GM18508 (cell line): ENCODE data around the gene SUPT20HL2.
"Not testable (repeated sequence)": the region's sequence is repeated elsewhere in the genome, so short reads cannot be mapped to it uniquely, and the experiment has no call there.

Experiments used
- ATAC-seq: cut with Tn5 transposase; IDR thresholded peaks from one replicate; pipeline ENCODE4 v1.9.1; 2021; ENCODE audit warnings: moderate number of reproducible peaks; ENCODE audit not compliant: insufficient read depth, unreplicated experiment

SUPT20HL2 gene

DNA sequence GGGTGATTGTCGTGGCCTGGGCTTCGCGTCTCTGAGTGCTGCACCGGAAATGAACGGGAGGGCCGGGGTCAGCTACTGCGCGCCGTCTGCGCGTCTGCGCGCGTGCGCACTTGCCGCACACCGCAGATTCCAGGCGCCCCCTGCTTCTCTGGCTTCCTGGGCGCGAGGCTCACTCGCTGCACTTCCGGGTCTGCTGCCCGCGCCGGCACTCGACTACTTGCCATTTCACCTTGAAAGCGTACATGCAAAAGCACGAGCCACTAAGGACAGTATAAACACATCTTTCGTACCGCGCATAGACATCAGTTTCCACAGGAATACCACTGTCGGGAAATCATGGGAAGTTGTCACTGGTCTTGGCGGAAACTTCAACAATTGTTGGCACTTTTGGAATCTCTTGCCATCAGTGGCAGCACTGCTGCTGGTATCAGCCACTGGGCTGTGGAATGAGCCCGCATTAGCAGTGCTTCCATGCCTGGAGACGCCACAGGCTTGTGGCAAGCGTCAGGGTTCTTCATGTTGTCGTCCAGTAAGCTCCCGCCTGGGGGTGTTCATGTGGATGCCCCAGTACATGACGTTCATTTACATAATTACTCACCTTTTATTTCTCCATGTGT lies at the start of gene SUPT20HL2:
TSS of gene SUPT20HL2 (minus strand) at position 51 of the 617 bp plus-strand sequence. CDS start 754 bp downstream, outside the sequence.
- no peak for ATAC-seq

DNA sequence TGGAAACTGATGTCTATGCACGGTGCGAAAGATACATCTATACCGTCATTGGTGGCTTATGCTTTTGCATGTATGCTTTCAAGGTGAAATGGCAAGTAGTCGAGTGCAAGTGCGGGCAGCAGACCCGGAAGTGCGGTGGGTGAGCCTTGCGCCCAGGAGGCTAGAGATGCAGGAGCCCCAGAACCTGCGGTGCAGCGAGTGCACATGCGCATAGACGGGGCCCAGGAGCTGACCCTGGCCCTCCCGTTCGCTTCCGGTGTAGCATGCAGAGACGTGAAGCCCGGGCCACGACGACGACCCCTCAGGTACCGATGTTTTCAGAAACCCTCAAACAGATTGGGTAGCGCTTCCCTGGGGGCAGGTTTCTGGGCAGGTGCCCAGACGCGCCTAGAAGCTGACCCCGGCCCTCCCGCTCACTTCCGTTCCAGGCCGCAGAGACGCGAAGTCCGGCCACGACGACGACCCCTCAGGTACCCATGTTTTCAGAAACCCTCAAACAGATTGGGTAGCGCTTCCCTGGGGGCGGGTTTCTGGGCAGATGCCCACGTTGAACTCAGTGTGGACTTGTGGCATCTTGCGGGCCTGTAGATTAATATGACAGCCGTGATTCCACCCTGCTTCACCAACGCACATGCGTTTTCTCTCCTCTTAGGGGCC lies 48.3 kb upstream of the SUPT20HL2 start:
- ATAC-seq: not testable (repeated sequence)

DNA sequence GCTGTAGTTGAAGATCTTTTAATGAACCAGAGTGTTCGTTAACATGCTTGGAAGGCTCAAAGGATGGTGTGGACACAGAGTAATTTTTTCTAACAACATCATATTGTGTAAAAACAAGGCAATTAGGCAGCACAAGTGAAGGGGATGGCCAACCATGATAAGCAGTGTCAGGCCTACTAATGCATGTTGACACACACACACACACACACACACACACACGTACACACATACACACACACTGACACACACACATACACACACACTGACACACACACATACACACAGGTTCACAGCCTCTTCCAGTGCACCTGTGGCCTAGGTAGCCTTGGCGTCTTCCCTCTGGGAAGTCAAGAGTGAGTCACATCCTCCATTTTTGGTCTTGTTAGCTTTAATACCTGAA lies 46.4 kb upstream of the SUPT20HL2 start, which contains the start of gene SUPT20HL1:
TSS of gene SUPT20HL1 (plus strand) at position 368 of the 400 bp plus-strand sequence. CDS start 2,122 bp downstream, outside the sequence.
- ATAC-seq: no peak

DNA sequence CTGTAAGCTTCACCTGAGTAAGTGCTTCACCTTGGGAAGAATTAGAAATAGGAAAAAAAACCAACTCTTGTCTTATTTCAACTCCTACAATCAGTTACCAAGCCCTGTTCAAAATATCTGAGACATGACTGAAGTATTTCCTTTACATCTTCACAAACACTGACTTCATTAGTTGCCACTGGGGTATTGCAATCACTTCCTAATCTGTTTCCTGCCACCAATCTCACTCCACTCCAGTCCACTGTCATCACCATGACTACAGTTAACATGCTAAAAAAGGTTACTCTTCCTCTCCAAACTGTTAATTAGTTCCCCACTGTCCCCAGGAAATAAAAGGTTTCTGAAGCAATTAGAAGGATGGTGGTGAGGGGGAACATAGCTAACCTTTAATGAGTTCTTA lies 43.2 kb upstream of the SUPT20HL2 start:
- no peak for ATAC-seq

DNA sequence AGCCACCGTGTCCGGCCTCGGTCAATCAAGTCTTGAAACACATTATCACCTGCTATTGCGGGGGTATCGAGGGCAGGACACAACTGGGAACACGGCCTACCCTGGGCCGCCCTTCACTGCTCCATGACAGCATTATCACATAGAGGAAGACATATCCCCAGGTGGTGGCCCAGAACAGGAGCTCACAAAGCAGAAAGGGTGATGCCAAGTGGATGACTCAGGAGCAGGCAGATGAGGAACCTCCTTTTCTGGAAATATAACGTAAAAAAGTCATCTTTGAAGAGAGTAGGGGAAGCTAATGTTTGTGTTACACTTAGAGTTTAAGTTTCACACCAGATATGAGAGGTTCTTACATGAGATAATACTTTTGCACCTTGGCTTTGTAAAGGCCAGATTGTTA lies 41.2 kb upstream of the SUPT20HL2 start:
- ATAC-seq: no peak

DNA sequence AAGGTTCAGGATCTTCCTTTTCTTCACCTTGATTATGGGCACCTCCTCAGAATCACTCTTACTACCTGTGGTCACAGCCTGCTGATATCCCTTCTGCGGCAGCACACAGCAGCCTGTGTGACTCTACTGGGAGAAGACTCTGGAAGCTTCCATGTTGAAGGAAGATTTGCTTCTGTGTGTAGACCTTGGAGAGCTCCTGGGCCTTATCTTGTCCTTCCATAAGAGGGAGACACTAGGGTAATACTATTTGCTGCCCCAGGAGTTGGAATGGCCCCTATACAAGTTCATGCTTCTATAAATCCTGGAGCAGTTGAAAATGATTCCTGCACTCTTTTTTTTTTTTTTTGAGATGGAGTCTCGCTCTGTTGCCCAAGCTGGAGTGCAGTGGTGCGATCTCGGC lies 36.3 kb upstream of the SUPT20HL2 start:
- ATAC-seq: no peak

DNA sequence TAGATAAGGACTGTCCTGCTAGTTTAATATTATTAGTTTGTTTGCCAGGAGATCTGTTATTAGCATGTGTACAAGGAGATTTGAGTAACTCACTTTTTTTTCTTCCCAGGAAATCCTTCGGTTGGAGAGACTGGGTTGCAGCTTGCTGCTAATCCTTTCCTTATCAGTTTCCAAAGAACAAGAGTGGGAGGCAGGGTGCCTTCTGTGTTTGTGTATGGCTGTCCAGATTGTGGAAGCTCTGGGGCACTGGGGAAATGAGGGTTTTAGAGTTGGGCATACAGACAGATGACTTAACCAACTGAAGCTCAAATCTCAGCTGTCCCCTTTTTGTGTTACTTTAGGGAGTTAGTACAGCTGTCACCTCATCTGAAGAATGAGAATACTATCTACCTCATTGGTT lies 34.0 kb upstream of the SUPT20HL2 start:
- no peak for ATAC-seq

DNA sequence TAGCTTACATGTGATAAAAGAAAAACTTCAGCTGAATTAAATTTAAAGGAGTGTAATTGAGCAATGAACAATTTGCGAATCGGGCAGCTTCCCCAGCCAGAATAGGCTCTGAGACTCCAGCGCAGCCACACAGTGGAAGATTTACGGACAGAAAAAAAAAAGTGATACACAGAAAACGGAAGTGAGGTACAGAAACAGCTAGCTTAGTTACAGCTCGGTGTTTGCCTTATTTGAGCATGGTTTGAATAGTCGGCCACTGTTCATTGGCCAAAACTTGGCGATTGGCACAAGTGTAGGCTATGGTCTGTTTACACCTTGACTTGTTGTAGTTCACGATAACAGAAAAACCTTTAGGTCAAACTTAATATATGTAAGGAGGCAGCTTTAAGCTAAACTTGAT lies 29.9 kb upstream of the SUPT20HL2 start:
- ATAC-seq: peak; percentile 81

DNA sequence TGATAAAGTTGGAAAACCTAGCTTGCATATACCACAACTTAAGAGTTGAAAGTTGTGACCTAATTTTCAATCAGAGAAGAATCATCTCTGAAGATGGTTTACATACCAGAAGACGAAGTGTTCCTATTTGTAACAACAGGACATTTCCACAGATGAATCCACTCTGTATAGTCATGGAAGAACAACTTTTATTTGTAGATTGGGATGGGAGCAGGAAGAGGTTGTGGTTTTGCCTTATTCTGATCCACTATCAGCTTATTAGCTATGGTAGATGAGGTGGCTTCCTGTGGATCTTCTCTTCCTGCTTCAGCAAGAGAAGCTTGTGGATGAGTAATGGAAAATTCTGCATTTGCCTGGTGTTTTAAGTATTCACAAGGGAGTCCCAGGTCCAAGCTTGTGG lies 27.9 kb upstream of the SUPT20HL2 start:
- ATAC-seq: no peak

DNA sequence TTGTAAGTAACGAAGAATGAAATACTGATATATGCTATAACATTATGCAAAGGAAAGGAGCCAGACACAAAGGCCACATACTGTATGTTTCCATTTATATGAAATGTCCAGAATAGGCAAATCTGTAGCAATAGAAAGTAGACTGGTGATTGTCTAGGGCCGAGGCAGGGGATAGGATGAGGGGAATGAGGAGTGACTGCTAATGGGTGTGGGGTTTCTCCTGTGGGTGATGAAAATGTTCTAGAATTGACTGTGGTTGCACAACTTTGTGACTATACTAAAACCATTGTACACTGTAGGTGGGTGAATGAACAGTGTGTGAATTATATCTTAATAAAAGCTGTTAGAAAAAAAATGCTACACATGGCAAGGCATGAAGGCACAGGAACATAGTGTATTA lies 26.6 kb upstream of the SUPT20HL2 start:
- no peak for ATAC-seq

DNA sequence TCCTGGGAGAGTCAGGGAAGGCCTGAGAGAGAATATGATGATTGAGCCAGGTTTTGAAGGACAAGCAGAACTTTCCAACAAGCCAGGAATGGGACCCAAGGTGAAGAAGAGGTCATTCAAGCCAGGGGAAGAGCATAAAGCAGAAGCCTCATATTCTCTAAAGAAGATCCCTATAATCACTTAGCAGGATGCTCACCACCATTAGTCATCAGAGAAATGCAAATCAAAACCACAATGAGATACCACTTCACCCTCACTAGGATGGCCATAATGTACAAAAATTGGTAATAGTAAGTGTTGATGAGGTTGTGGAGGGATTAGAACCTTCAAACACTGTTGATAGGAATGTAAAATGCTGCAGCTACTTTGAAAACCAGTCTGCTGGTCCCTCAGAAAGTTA lies 26.0 kb upstream of the SUPT20HL2 start:
- no peak for ATAC-seq

DNA sequence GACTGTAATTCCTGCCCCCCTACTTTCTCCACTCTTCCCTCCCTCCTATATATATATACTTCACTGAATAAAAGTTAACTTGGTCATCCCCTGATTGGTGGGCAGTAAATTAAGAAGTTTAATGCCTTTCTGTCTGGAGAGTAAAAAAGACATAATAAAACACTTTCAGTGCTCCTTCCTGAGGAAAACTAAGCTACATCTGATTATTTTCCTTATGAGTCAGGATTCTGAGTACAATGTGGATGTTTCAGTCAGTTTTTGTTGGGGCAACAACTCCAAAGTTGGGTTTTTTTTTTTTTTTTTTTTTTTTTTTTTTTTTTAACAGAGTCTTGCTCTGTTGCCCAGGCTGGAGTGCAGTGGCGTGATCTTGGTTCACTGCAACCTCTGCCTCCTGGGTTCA lies 22.0 kb upstream of the SUPT20HL2 start:
- no peak for ATAC-seq

DNA sequence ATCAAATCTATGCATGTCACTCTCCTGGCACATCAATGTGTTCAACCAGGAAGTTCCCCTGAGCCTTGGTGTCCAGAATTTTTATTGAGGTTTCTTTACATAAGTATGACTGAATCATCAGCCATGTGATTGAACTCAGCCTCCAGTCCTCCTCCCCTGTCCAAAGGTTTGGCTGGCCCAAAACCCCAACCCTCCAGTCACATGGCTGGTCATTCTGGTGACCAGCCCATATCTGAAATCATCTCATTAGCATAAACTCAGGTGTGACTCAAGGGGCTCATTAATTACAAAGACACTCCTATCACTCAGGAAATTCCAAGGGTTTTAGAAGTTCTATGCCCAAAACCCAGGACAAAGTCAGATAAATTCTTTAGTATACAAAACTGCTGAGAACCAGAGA lies 20.6 kb upstream of the SUPT20HL2 start:
- ATAC-seq: no peak

DNA sequence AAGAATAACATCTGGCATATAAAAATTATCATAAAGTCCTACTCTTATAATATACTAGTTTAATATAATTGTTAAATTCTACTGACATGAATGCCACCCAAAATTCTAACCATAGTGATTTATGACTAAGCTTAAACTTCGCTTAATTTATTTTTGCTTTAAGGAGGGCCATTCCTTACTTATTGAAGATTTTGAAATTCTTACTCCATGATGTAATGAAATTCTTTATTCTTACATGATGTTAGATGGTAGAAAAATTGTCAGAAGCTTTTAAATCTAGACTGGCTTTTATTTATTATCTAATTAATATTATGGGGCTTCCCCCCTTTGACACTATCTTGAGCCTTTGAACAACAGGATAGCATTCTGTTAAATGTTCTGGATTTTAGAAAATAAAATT lies 19.5 kb upstream of the SUPT20HL2 start:
- ATAC-seq: no peak

DNA sequence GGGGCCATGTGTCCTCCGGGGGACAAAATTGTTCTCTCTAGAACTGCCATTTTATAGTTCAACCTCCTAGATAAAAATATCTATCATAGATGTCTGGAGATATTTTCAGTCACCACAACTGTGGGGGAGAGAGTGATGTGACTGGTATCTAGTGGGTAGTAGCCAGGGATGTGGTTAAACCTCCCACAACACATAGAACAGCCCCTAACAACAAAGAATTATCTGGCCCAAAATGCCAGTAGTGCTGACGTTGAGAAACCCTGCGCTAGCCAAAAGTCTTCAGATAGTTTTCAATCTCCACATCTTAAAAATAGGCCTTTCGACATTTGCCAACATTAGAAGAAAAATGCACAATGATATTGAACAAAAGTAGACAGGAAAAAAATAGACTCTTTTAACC lies 19.0 kb upstream of the SUPT20HL2 start:
- ATAC-seq: no peak

DNA sequence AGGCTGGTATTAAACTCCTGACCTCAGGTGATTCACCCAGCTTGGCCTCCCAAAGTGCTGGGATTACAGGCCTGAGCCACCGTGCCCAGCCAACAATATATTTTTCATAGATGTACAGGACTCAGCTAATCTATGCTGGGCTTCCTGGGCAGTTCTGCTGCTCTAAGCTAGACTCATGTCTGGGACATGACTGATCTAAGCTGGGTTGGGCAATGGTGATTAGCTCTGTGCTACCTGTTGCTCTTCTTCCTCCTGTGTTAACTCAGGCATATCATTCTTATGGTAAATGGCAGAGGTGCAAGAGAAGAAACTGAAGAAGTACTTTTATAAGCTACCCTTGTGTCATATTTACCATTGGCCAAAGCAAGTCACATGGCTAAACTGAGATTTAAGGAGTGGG lies 11.4 kb upstream of the SUPT20HL2 start:
- ATAC-seq: no peak

DNA sequence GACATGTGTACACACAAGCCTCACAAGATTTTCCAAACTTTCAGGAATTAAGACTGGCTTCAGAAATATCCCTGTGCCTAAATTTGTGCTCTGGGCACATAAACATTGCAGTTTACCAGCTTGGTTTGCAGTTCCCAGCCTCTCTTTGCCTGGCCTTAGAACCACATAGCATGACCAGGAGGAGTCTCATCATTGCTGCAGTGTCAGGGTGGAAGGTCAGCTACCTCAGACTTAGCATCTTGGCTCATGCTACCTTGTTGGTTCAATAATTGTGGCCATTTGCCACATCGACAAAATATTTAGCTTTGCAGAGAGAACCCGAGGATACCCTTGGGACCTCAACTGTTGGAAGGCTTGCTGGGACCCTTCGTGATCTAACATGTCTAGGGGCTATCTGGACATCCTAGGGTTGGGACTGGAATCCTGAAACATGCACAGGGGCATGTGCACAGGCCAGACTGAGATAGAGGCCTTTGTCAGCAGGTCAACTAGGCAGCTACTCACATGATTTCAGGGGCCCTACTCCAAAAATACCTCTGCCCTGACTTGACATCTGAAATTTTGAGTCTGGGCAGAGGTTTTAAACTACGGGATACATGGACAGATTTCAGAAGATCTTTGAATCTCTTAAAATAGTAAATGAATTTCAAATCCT lies 8.0 kb upstream of the SUPT20HL2 start:
- ATAC-seq: no peak

DNA sequence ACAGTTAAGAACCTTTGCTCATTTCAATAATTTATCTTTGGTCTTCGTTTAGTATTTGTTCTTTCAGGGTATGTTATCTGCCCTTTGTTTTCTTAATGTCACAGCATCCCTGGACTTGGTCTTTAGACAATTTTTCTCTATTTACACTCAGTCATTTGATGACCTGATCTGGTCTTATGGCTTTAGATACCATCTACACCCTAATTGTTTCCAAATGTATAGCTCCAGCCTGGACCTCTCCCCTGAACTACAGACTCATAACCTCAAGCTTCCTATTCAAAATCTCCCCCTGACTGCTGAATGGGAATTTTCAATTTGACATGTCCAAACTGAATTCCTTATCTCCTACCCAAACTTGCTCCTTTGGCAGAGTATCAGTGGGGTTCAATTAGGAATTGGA lies 3.7 kb upstream of the SUPT20HL2 start:
- no peak for ATAC-seq

DNA sequence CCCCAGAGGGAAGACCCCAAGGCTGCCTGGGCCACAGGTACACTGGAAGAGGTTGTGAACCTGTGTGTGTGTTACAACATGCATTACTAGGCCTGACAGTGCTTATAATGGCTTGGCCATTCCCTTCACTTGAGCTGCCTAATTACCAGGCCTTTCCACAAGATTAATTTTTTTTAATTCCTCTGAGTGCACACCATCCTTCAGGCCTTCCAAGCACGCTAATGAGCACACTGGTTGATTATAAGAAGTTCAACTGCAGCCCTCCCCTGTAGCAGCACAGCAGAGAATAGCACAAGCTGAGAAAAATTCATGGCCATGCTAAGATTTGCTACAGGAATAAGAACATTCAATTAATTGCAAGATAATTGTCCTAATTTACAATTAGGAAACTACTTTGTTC lies 2.2 kb upstream of the SUPT20HL2 start:
- no peak for ATAC-seq

DNA sequence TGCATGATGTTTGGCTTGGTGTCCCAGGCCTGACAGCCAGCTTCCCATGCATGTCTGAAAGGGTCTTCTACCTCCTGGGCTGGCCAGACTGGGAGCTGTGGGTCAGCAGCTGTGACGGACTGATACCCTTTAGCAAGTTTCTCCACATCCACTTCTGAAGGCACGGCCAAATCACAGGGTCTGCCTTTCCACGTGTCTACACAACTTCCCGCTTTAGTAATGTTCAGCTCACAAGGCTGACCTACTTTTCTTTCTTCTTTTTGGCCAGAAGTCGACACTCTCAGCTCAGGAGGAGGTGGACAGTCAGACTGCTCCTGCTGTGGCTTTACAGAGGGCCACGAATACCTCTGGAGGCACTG lies 1.6 kb downstream of the SUPT20HL2 start:
- ATAC-seq: not testable (repeated sequence)

DNA sequence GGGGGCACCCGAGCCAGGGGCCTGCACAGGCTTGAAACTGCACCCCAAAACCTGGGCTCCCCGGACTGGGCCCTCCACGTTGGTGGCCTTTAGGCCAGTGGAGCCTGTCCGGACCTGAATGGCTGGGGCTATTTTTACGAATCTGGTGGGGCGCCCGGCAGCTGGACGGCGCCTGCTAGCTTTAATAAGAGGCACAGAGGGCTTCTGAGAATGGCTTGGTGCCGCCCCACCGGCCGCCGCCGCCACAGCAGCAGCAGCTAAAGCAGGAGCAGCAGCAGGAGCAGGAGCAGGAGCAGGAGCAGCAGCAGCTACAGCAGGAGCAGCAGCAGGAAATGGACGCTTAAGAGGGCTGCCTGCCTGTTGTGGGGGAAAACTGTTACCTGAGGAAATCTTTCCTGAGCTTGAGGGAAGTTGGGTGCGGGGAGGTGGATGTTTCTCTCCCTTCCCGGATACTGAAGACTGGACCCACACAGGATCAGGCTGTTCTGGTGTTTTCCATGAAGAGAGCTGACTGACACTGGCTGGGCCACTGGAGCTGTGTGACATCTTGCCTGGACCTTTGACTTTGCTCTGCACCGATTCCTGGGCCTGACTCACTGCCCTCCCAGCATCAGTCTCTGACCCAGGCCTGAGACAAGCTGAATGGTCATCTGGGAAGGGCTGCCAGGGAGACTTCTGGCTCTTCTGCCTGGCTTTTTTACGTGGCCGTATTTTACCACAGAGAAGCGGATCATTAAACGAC lies 2.2 kb downstream of the SUPT20HL2 start:
- ATAC-seq: not testable (repeated sequence)
